ENCODE results near the gene PCSK4. TPM values are rescaled to one million over a fixed set of nuclear protein-coding genes. Genes with fewer than 3 reads are reported as not detected.
A peak's percentile ranks its signal among the peaks of the same experiment; 100 is the strongest.

The PCSK4 gene
- total RNA-seq, 1 experiment from 2014 or later: 18.6 TPM

DNA sequence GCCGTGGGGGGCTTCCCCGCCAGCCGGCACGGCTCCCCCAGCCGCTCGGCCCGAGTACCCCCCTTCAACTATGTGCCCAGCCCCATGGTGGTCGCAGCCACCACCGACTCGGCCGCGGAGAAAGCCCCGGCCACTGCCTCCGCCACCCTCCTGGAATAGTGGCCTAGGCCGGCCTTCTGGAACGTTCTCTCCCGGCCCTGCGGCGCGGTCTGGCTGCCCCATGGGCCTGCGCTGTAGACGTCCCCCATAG lies 20.2 kb downstream of the PCSK4 start:
- no peaks in the 10 kb centered on the region; the same call in none of the 2 replicates for H4K20me1 ChIP-seq (ENCODE audit: insufficient read depth)
- peak overlapping the region; percentile 55; the same call in 1 of the 2 replicates for H3K4me2 ChIP-seq
- no peak overlapping the region; the same call in 1 of the 2 replicates for H3K4me3 ChIP-seq
- H3K27ac ChIP-seq: no peak overlapping the region
- BruUV-seq (replicated peaks): no TSS peak
- TF ChIP-seq EZH2 (IDR thresholded peaks at IDR 0.05; ENCODE audit: low read depth): no peak
- no peak for TF ChIP-seq CTCF (conservative IDR thresholded peaks at IDR 0.05)
- H3F3A ChIP-seq (ENCODE audit: insufficient read depth, low read depth): no peaks in the 10 kb centered on the region
- intact Hi-C loops (cut with micrococcal nuclease; ENCODE audit: unreplicated experiment): no loop called here
- POLR2A ChIA-PET (ENCODE audit: unreplicated experiment): no interaction called here
- H3K79me2 ChIP-seq (ENCODE audit: low read depth): no peaks in the 10 kb centered on the region
- no peaks in the 10 kb centered on the region for H3K36me3 ChIP-seq (ENCODE audit: low read depth)
- no peaks in the 10 kb centered on the region for H3K27me3 ChIP-seq (ENCODE audit: insufficient read depth, low read depth)
- H2AFZ ChIP-seq: no peak overlapping the region
- CTCF ChIA-PET: no interaction called here
- DNase-seq: no peak
- no peaks in the 10 kb centered on the region for H3K4me1 ChIP-seq (replicated peaks; ENCODE audit: insufficient read depth)
- no peaks in the 10 kb centered on the region for H3K9me3 ChIP-seq (ENCODE audit: insufficient read depth, low read depth)
- no peaks in the 10 kb centered on the region for H3K9me2 ChIP-seq (ENCODE audit: insufficient read depth)

DNA sequence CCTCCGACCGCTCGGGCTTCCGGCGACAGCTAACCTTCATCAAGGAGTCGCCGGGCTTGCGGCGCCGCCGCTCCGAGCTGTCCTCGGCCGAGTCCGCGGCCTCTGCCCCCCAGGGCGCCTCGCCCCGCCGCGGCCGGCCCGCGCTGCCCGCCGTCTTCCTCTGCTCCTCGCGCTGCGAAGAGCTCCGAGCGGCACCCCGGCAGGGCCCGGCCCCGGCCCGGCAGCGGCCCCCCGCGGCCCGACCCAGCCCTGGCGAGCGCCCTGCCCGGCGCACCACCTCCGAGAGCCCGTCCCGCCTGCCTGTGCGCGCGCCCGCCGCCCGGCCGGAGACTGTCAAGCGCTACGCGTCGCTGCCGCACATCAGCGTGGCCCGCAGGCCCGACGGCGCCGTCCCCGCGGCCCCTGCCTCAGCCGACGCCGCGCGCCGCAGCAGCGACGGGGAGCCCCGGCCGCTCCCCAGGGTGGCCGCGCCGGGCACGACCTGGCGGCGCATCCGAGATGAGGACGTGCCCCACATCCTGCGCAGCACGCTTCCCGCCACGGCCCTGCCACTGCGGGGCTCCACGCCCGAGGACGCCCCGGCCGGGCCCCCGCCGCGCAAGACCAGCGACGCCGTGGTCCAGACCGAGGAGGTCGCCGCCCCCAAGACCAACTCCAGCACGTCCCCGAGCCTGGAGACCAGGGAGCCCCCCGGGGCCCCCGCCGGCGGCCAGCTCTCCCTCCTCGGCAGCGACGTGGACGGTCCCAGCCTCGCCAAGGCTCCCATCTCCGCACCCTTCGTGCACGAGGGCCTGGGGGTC lies 20.7 kb downstream of the PCSK4 start:
- no peaks in the 10 kb centered on the region for H3K79me2 ChIP-seq (ENCODE audit: low read depth)
- H3K27ac ChIP-seq: no peak overlapping the region
- DNase-seq: no peak
- no peaks in the 10 kb centered on the region for H3K27me3 ChIP-seq (ENCODE audit: insufficient read depth, low read depth)
- no TSS peak for BruUV-seq (replicated peaks)
- no peaks in the 10 kb centered on the region for H3F3A ChIP-seq (ENCODE audit: insufficient read depth, low read depth)
- H4K20me1 ChIP-seq (ENCODE audit: insufficient read depth): no peaks in the 10 kb centered on the region; the same call in none of the 2 replicates
- no peaks in the 10 kb centered on the region for H3K36me3 ChIP-seq (ENCODE audit: low read depth)
- H3K9me3 ChIP-seq (ENCODE audit: insufficient read depth, low read depth): no peaks in the 10 kb centered on the region
- intact Hi-C loops (cut with micrococcal nuclease; ENCODE audit: unreplicated experiment): no loop called here
- ChIA-PET POLR2A (ENCODE audit: unreplicated experiment) (no interaction called here), CTCF (no interaction called here)
- no peak overlapping the region for H2AFZ ChIP-seq
- no peaks in the 10 kb centered on the region for H3K4me1 ChIP-seq (replicated peaks; ENCODE audit: insufficient read depth)
- TF ChIP-seq EZH2 (IDR thresholded peaks at IDR 0.05; ENCODE audit: low read depth) (no peak), CTCF (conservative IDR thresholded peaks at IDR 0.05) (no peak)
- H3K4me3 ChIP-seq: no peak overlapping the region
- no peaks in the 10 kb centered on the region for H3K9me2 ChIP-seq (ENCODE audit: insufficient read depth)
- peak overlapping the region; percentile 55; the same call in 1 of the 2 replicates for H3K4me2 ChIP-seq

- Histone ChIP-seq H3K4me2 (peak overlapping the region; percentile 47; the same call in 1 of the 2 replicates), H3K36me3 (ENCODE audit: low read depth) (no peaks in the 10 kb centered on the region), H3K9me3 (ENCODE audit: insufficient read depth, low read depth) (no peaks in the 10 kb centered on the region), H3K79me2 (ENCODE audit: low read depth) (no peaks in the 10 kb centered on the region), H3K4me3 (no peak overlapping the region), H2AFZ (no peak overlapping the region), H4K20me1 (ENCODE audit: insufficient read depth) (no peaks in the 10 kb centered on the region; the same call in none of the 2 replicates), H3F3A (ENCODE audit: insufficient read depth, low read depth) (no peaks in the 10 kb centered on the region), H3K4me1 (replicated peaks; ENCODE audit: insufficient read depth) (no peaks in the 10 kb centered on the region), H3K27ac (no peak overlapping the region), H3K9me2 (ENCODE audit: insufficient read depth) (no peaks in the 10 kb centered on the region), H3K27me3 (ENCODE audit: insufficient read depth, low read depth) (no peaks in the 10 kb centered on the region)
- intact Hi-C loops (cut with micrococcal nuclease; ENCODE audit: unreplicated experiment): no loop called here
- POLR2A ChIA-PET (ENCODE audit: unreplicated experiment): no interaction called here
- CTCF ChIA-PET: no interaction called here
- TF ChIP-seq EZH2 (IDR thresholded peaks at IDR 0.05; ENCODE audit: low read depth) (no peak), CTCF (conservative IDR thresholded peaks at IDR 0.05) (no peak; the same call in 1 of the 2 replicates)
- no TSS peak for BruUV-seq (replicated peaks)
- no peak for DNase-seq
Observed at GRCh38 chr19:1468821-1469254, 21.3 kb downstream of the PCSK4 start.
